GM12878 (cell line): Measurements from ENCODE around the gene TMEM47. TPM values are rescaled to one million over a fixed set of nuclear protein-coding genes. Genes with fewer than 3 reads are reported as not detected.

Source experiments
- ATAC-seq: fragments of 200-7000 bp; cut with Tn5 transposase; 3 replicates; pipeline ENCODE4 v1.9.1; 2020; ENCODE audit warnings: mild to moderate bottlenecking, moderate library complexity
- BruUV-seq: library from RNA; stranded (reverse); fragments of 400-500 nt; replicated peaks from 2 replicates; lab custom pipeline; 2021; lab: Mats Ljungman, UMichigan
- CTCF ChIA-PET: fragments of 300-600 bp; sonication (Branson Sonifier 250); formaldehyde crosslinking; extraction: SDS; loops from one replicate; lab custom pipeline; 2021; ENCODE audit warnings: inconsistent platforms; lab: Yijun Ruan, JAX
- POLR2A ChIA-PET: fragments of 350-600 bp; formaldehyde crosslinking; extraction: SDS; loops from one replicate; lab custom pipeline; 2021; ENCODE audit warnings: inconsistent platforms; lab: Charles Lee
- RAD21 ChIA-PET: fragments of 300-600 bp; sonication (Branson Sonifier 250); formaldehyde crosslinking; loops from one replicate; lab custom pipeline; 2023; ENCODE audit warnings: antibody characterized with exemption; ENCODE audit not compliant: unreplicated experiment; lab: Charles Lee
- SMC1A ChIA-PET: fragments of 300-600 bp; sonication (Branson Sonifier 250); formaldehyde crosslinking; loops from one replicate; lab custom pipeline; 2023; ENCODE audit not compliant: unreplicated experiment, uncharacterized antibody; lab: Charles Lee
- DNase-seq: peaks from one replicate; pipeline ENCODE4 v3.0.0-alpha.2; 2011; ENCODE audit warnings: low read depth, low spot score
- FAIRE-seq: peaks from 3 replicates; lab custom pipeline; 2011; peaks lifted over from hg19 to GRCh38; lab: Jason Lieb, UNC
- H2AFZ ChIP-seq: 2 replicates; pipeline ENCODE4 v1.6.0; 2011; ENCODE audit warnings: low read depth, low read length, control low read depth; ENCODE audit not compliant: control insufficient read depth
- H3K27ac ChIP-seq: 2 replicates; pipeline ENCODE4 v1.5.1; 2011; ENCODE audit warnings: control low read depth; ENCODE audit not compliant: control insufficient read depth, insufficient read depth
- H3K27me3 ChIP-seq, 2 experiments: replicated peaks in 1 of 2; 2 replicates each; pipeline versions ENCODE4 v1.6.0 to v1.6.1; 2011; ENCODE audit warnings: low read length in 1 of 2; ENCODE audit not compliant: control insufficient read depth in 2 of 2, insufficient read depth in 2 of 2
- H3K36me3 ChIP-seq, 2 experiments: 2 replicates each; pipeline ENCODE4 v1.5.1; 2011; ENCODE audit warnings: low read length in 1 of 2; ENCODE audit not compliant: control insufficient read depth in 2 of 2, insufficient read depth in 2 of 2
- H3K4me1 ChIP-seq: 2 replicates; pipeline ENCODE4 v1.6.1; 2011; ENCODE audit warnings: mild to moderate bottlenecking, low read length, moderate library complexity, mixed read lengths; ENCODE audit not compliant: control insufficient read depth, insufficient read depth
- H3K4me2 ChIP-seq: 2 replicates; pipeline ENCODE4 v1.6.0; 2011; ENCODE audit warnings: control low read depth; ENCODE audit not compliant: control insufficient read depth, insufficient read depth
- H3K4me3 ChIP-seq: fragments of 200-600 bp; sonication (generic); 2 replicates; pipeline ENCODE4 v1.5.1; 2016
- H3K79me2 ChIP-seq: 2 replicates; pipeline ENCODE4 v1.6.0; 2011; ENCODE audit warnings: low read length; ENCODE audit not compliant: control insufficient read depth, insufficient read depth
- H3K9ac ChIP-seq: 2 replicates; pipeline ENCODE4 v1.8.0; 2011; ENCODE audit warnings: low read length, control low read depth, mixed read lengths; ENCODE audit not compliant: control insufficient read depth, insufficient read depth
- H3K9me3 ChIP-seq: replicated peaks from 3 replicates; pipeline ENCODE4 v1.5.1; 2011; ENCODE audit warnings: mild to moderate bottlenecking, low read length; ENCODE audit not compliant: control insufficient read depth, insufficient read depth
- H4K20me1 ChIP-seq: 2 replicates; pipeline ENCODE4 v1.6.0; 2011; ENCODE audit not compliant: control insufficient read depth, insufficient read depth
- BCLAF1 ChIP-seq: fragments of 450-650 bp; IDR thresholded peaks from 2 replicates; pipeline ENCODE4 v1.6.1; 2017; ENCODE audit warnings: antibody characterized with exemption, mild to moderate bottlenecking, moderate library complexity
- IKZF1 ChIP-seq: fragments of 450-650 bp; conservative IDR thresholded peaks from 2 replicates; pipeline ENCODE4 v1.6.1; 2017; ENCODE audit warnings: antibody characterized with exemption, mild to moderate bottlenecking
- IRF5 ChIP-seq: fragments of 450-650 bp; IDR thresholded peaks from 2 replicates; pipeline ENCODE4 v1.6.1; 2017; ENCODE audit warnings: borderline replicate concordance
- NFXL1 ChIP-seq: fragments of 450-650 bp; IDR thresholded peaks from 2 replicates; pipeline ENCODE4 v1.6.1; 2017; ENCODE audit warnings: antibody characterized with exemption, mild to moderate bottlenecking, borderline replicate concordance
- PAX8 ChIP-seq: fragments of 450-650 bp; IDR thresholded peaks from 2 replicates; pipeline ENCODE4 v1.6.1; 2017; ENCODE audit warnings: mild to moderate bottlenecking, moderate library complexity
- PBX3 ChIP-seq: IDR thresholded peaks from 2 replicates; pipeline ENCODE4 v1.6.1; 2011; ENCODE audit warnings: mild to moderate bottlenecking, low read depth, low read length, moderate library complexity; ENCODE audit not compliant: insufficient replicate concordance
- RAD21 ChIP-seq: IDR thresholded peaks from 2 replicates; pipeline ENCODE4 v1.6.1; 2011; ENCODE audit warnings: mild to moderate bottlenecking, low read depth, low read length, moderate library complexity; ENCODE audit not compliant: insufficient read depth
- RAD51 ChIP-seq: fragments of 450-650 bp; IDR thresholded peaks from 2 replicates; pipeline ENCODE4 v1.6.1; 2016; ENCODE audit warnings: moderate library complexity, mild to moderate bottlenecking, inconsistent platforms
- RCOR1 ChIP-seq: conservative IDR thresholded peaks from 2 replicates; pipeline ENCODE4 v1.6.1; 2012; ENCODE audit warnings: low read depth, low read length, improper control_type of control experiment
- RFX5 ChIP-seq: IDR thresholded peaks from 2 replicates; pipeline ENCODE4 v1.6.1; 2011; ENCODE audit warnings: low read depth, low read length, improper control_type of control experiment
- SREBF2 ChIP-seq: IDR thresholded peaks from 2 replicates; pipeline ENCODE4 v1.6.1; 2012; ENCODE audit warnings: mild to moderate bottlenecking, low read length
- ZBTB40 ChIP-seq: fragments of 450-650 bp; IDR thresholded peaks from 2 replicates; pipeline ENCODE4 v1.6.1; 2016; ENCODE audit warnings: mild to moderate bottlenecking, moderate library complexity, borderline replicate concordance
- WGBS: methylation state at CpG from one replicate; pipeline ENCODE4 v1.1.6; 2016; ENCODE audit warnings: low lambda C conversion rate; ENCODE audit not compliant: insufficient replicate concordance, insufficient coverage; ENCODE audit errors: missing lambda C conversion rate; 5-methylcytosine and 5-hydroxymethylcytosine counted together
- in situ Hi-C: fragments of 300-500 bp; cut with MboI; formaldehyde crosslinking; loops from 9 replicates; pipeline ENCODE4 v1.14.3; 2018; ENCODE audit warnings: mixed read lengths
- intact Hi-C: fragments of 100-400 bp; cut with micrococcal nuclease; formaldehyde crosslinking; loops from one replicate; pipeline ENCODE4 v1.14.2; 2022; ENCODE audit not compliant: unreplicated experiment
- polyA plus RNA-seq, 11 experiments: library from polyadenylated mRNA; depleted of rRNA in 4 of 11; unstranded in 6 of 11; stranded (reverse) in 5 of 11; fragments of >200 nt; fragmentation: Nextera tagmentation in 4 of 11; fragmentation: Illumina TruSeq in 1 of 11; extraction: Ambion mirVana in 4 of 11; extraction: Trizol in 1 of 11; gene quantifications; 1 replicate in 1 of 11; 2 replicates in 10 of 11; pipeline versions ENCODE4 v1.2.1 to v1.2.3, GENCODE V29; 2011 to 2016; ENCODE audit warnings: inconsistent platforms in 2 of 11, missing spikeins in 2 of 11, low read depth in 1 of 11
- total RNA-seq, 4 experiments: library from RNA; depleted of rRNA in 3 of 4; stranded (reverse); fragments of >200 nt in 3 of 4; fragmentation: Illumina TruSeq in 1 of 4; extraction: Trizol in 1 of 4; gene quantifications; 2 replicates each; pipeline versions ENCODE4 v1.2.1 to v1.2.3, GENCODE V29; 2013 to 2021
- TF ChIP-seq, protein P1 (sequence below): IDR thresholded peaks from 2 replicates; pipeline ENCODE4 v1.6.1; 2012; ENCODE audit warnings: low read length, inconsistent platforms

The TMEM47 gene
- total and polyA plus RNA-seq, 10 of the 15 experiments (the other 5 are each of a cell fraction or from before 2014, with no cell fraction given), result 0.04 to 0.10 (median 0.09) TPM; not detected in 7

- ChIA-PET SMC1A (no interaction called here), POLR2A (no interaction called here), RAD21 (no interaction called here), CTCF (interaction anchor here (0.7 kb wide), 1 partner anchor 1211 kb away, joined by 3 read pairs; no protein-coding TSS in a partner anchor)
- H3K4me1 ChIP-seq, result no peaks in the 10 kb centered on the region
- no peak for DNase-seq
- no peak overlapping the region for H3K9ac ChIP-seq
- no peaks in the 10 kb centered on the region for H3K79me2 ChIP-seq
- H3K27ac ChIP-seq, result no peak overlapping the region
- no peak overlapping the region for H3K4me2 ChIP-seq
- no peaks in the 10 kb centered on the region for H4K20me1 ChIP-seq
- H3K27me3 ChIP-seq, result no peaks in the 10 kb centered on the region
- no peaks in the 10 kb centered on the region for H3K36me3 ChIP-seq
- intact Hi-C loops (no loop called here), in situ Hi-C loops (no loop called here)
- no peak for ATAC-seq
- no peaks in the 10 kb centered on the region for H3K9me3 ChIP-seq
- BruUV-seq, result no TSS peak
- no peak for FAIRE-seq
- WGBS, result 2% methylated on average over 2 of the region's 2 CpGs
- no peak overlapping the region for H2AFZ ChIP-seq
- no peak overlapping the region for H3K4me3 ChIP-seq
- TF ChIP-seq RAD21 (0 out of 2 replicates have a peak, but pooled peaks have one; percentile 27), BCLAF1 (no peak), RCOR1 (no peak), SREBF2 (no peak), NFXL1 (no peak), PBX3 (no peak), IKZF1 (no peak), IRF5 (no peak), ZBTB40 (no peak), RFX5 (no peak), RAD51 (no peak), PAX8 (no peak)
- TF ChIP-seq, protein P1, sequence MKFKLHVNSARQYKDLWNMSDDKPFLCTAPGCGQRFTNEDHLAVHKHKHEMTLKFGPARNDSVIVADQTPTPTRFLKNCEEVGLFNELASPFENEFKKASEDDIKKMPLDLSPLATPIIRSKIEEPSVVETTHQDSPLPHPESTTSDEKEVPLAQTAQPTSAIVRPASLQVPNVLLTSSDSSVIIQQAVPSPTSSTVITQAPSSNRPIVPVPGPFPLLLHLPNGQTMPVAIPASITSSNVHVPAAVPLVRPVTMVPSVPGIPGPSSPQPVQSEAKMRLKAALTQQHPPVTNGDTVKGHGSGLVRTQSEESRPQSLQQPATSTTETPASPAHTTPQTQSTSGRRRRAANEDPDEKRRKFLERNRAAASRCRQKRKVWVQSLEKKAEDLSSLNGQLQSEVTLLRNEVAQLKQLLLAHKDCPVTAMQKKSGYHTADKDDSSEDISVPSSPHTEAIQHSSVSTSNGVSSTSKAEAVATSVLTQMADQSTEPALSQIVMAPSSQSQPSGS, result no peak
Observed at GRCh38 chrX:34578237-34578636, 78.8 kb downstream of the TMEM47 start.
